ENCODE measurements around the gene LAMB1.

- TF ChIP-seq CTCF (IDR thresholded peaks at IDR 0.05) (no peak), POLR2A (IDR thresholded peaks at IDR 0.05) (no peak)
Measured at GRCh38 chr7:108004220-108005142, 1.5 kb upstream of the LAMB1 start.

Measured in breast epithelium (tissue), 3 donors.